ENCODE measurements around the gene GCK. TPM values are rescaled to one million over a fixed set of nuclear protein-coding genes. Genes with fewer than 3 reads are reported as not detected.

GCK gene
- polyA plus RNA-seq, 3 donors, result 0.56 to 1.4 (median 0.64) TPM

- H3K27ac ChIP-seq (ENCODE audit: low read depth, low read length), result no peak overlapping the region
- 48 to 60% (median 52%) methylated on average over 1 of the region's 1 CpG for WGBS, 3 donors
Measured at GRCh38 chr7:44163591-44163990, 25.6 kb downstream of the GCK start.

GRCh38 chr7:44162785-44163395 is 26.3 kb downstream of the GCK start:
- WGBS, 3 donors, result 63 to 88% (median 85%) methylated on average over 1 of the region's 1 CpG

GRCh38 chr7:44162179-44162578 is 27.1 kb downstream of the GCK start:
- H3K27ac ChIP-seq (ENCODE audit: low read depth, low read length), result no peak overlapping the region
- WGBS, 3 donors, result 74 to 87% (median 75%) methylated on average over 4 of the region's 4 CpGs

More at GRCh38 chr7:44162785-44163395, 26.3 kb downstream of the GCK start:
- no peak overlapping the region for H3K27ac ChIP-seq (ENCODE audit: low read depth, low read length)

GRCh38 chr7:44161371-44161770 is 27.9 kb downstream of the GCK start:
- WGBS, 3 donors, result 96 to 100% (median 100%) methylated on average over 2 of the region's 2 CpGs

GRCh38 chr7:44159824-44160630 is 29.2 kb downstream of the GCK start:
- 87 to 88% (median 88%) methylated on average over 5 of the region's 5 CpGs for WGBS, 3 donors

More at GRCh38 chr7:44161371-44161770, 27.9 kb downstream of the GCK start:
- no peak overlapping the region for H3K27ac ChIP-seq (ENCODE audit: low read depth, low read length)

GRCh38 chr7:44158873-44159631 is 30.2 kb downstream of the GCK start:
- H3K27ac ChIP-seq (ENCODE audit: low read depth, low read length), result no peak overlapping the region
- 87 to 89% (median 88%) methylated on average over 12 of the region's 12 CpGs for WGBS, 3 donors

More at GRCh38 chr7:44159824-44160630, 29.2 kb downstream of the GCK start:
- H3K27ac ChIP-seq (ENCODE audit: low read depth, low read length), result no peak overlapping the region

- no peak overlapping the region for H3K27ac ChIP-seq (ENCODE audit: low read depth, low read length)
Measured at GRCh38 chr7:44158096-44158872, 31.0 kb downstream of the GCK start.

GRCh38 chr7:44157116-44158080 is 31.8 kb downstream of the GCK start:
- H3K27ac ChIP-seq (ENCODE audit: low read depth, low read length), result no peak overlapping the region
- WGBS, 3 donors, result 83 to 85% (median 83%) methylated on average over 15 of the region's 15 CpGs

More at GRCh38 chr7:44158096-44158872, 31.0 kb downstream of the GCK start:
- WGBS, 3 donors, result 80 to 83% (median 80%) methylated on average over 10 of the region's 10 CpGs

GRCh38 chr7:44156453-44157010 is 32.7 kb downstream of the GCK start:
- 75 to 91% (median 83%) methylated on average over 4 of the region's 4 CpGs for WGBS, 3 donors
- H3K27ac ChIP-seq (ENCODE audit: low read depth, low read length), result no peak overlapping the region

GRCh38 chr7:44155191-44156185 is 33.8 kb downstream of the GCK start:
- WGBS, 3 donors, result 72 to 85% (median 82%) methylated on average over 8 of the region's 8 CpGs
- no peak overlapping the region for H3K27ac ChIP-seq (ENCODE audit: low read depth, low read length)

GRCh38 chr7:44154703-44155102 is 34.5 kb downstream of the GCK start:
- WGBS, 3 donors, result 70 to 76% (median 76%) methylated on average over 3 of the region's 3 CpGs

GRCh38 chr7:44153948-44154335 is 35.3 kb downstream of the GCK start:
- H3K27ac ChIP-seq (ENCODE audit: low read depth, low read length), result no peak overlapping the region
- WGBS, 3 donors, result 91 to 95% (median 93%) methylated on average over 5 of the region's 5 CpGs

More at GRCh38 chr7:44154703-44155102, 34.5 kb downstream of the GCK start:
- H3K27ac ChIP-seq (ENCODE audit: low read depth, low read length), result no peak overlapping the region

- H3K27ac ChIP-seq (ENCODE audit: low read depth, low read length), result no peak overlapping the region
- WGBS, 3 donors, result 80 to 86% (median 84%) methylated on average over 22 of the region's 22 CpGs
Measured at GRCh38 chr7:44152971-44153947, 36.0 kb downstream of the GCK start.

GRCh38 chr7:44151956-44152355 is 37.3 kb downstream of the GCK start:
- no peak overlapping the region for H3K27ac ChIP-seq (ENCODE audit: low read depth, low read length)
- WGBS, 3 donors, result 94 to 98% (median 95%) methylated on average over 9 of the region's 9 CpGs

All from adipose tissue (tissue), 3 donors.